NT2/D1 (cell line): Measurements from ENCODE around the gene AKT2.

Source experiments
- SUZ12 ChIP-seq: IDR thresholded peaks from 2 replicates; pipeline ENCODE4 v1.6.1; 2011; ENCODE audit not compliant: insufficient read length, insufficient read depth; ENCODE audit errors: extremely low read depth
- ZNF274 ChIP-seq: IDR thresholded peaks from 2 replicates; pipeline ENCODE4 v1.6.1; 2011; ENCODE audit warnings: mild to moderate bottlenecking, low read depth, low read length

DNA sequence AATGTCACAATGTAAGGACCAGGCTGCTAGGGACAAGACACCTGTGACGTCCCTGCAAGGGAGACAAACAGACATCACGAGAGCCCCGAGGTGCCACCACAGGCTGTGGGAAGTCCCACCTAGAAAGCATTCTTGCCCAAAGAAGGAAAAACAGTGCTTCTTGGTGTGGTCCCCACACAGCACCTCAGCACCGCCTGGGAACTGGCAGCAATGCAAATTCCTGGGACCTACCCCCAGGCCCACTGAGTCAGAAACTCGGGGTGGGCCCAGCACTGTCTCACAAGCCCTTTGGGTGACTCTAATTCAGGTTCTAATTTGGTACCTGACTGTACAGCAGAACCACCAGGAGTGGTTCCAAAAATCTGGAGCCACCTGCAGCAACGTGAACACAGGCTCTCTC, 44.8 kb downstream of the AKT2 start:
- TF ChIP-seq SUZ12 = no peak
- no peak for TF ChIP-seq ZNF274
